CD4-positive, alpha-beta memory T cell (primary cell): Measurements from ENCODE around the gene FIG4. TPM values are rescaled to one million over a fixed set of nuclear protein-coding genes. Genes with fewer than 3 reads are reported as not detected.

Source experiments
- CTCF ChIA-PET: fragments of 350-600 bp; sonication (Branson Sonifier 250); formaldehyde crosslinking; loops from one replicate; lab custom pipeline; 2021; ENCODE audit warnings: inconsistent platforms; ENCODE audit not compliant: partially characterized antibody; lab: Charles Lee
- POLR2A ChIA-PET: fragments of 350-600 bp; sonication (Branson Sonifier 250); formaldehyde crosslinking; loops from one replicate; lab custom pipeline; 2021; ENCODE audit not compliant: partially characterized antibody; lab: Charles Lee
- DNase-seq, 5 donors: peaks; one replicate each; pipeline versions ENCODE4 v3.0.0 to v3.0.0-alpha.2; 2020 to 2022; ENCODE audit warnings: mixed read lengths in 1 of 5
- H3K27ac ChIP-seq: one replicate; pipeline ENCODE4 v1.7.0; 2013; ENCODE audit warnings: low read depth, low read length
- H3K27me3 ChIP-seq: 2 replicates; pipeline ENCODE4 v1.7.0; 2013; ENCODE audit warnings: mild to moderate bottlenecking, low read length, moderate library complexity; ENCODE audit not compliant: insufficient read depth
- H3K36me3 ChIP-seq: 2 replicates; pipeline ENCODE4 v1.7.0; 2013; ENCODE audit warnings: mild to moderate bottlenecking, low read length, moderate library complexity; ENCODE audit not compliant: insufficient read depth
- H3K4me1 ChIP-seq: 2 replicates; pipeline ENCODE4 v1.7.0; 2013; ENCODE audit warnings: mild to moderate bottlenecking, low read length, moderate library complexity; ENCODE audit not compliant: insufficient read depth
- H3K4me3 ChIP-seq, 2 donors: one replicate each; pipeline ENCODE4 v1.7.0; 2013; ENCODE audit warnings: low read length in 2 of 2, mild to moderate bottlenecking in 1 of 2
- H3K9me3 ChIP-seq, 2 donors: one replicate each; pipeline ENCODE4 v1.7.0; 2013; ENCODE audit warnings: low read length in 2 of 2, control low read depth in 1 of 2; ENCODE audit not compliant: control insufficient read depth in 1 of 2
- H3K27ac Mint-ChIP-seq, 7 donors: one replicate each; pipeline ENCODE4 v1.8.0; 2020 to 2021; ENCODE audit warnings: mixed read lengths in 7 of 7, mild to moderate bottlenecking in 6 of 7, inconsistent platforms in 3 of 7, moderate library complexity in 3 of 7
- H3K27me3 Mint-ChIP-seq, 2 donors: one replicate each; pipeline ENCODE4 v1.8.0; 2020 to 2021; ENCODE audit warnings: mixed read lengths in 2 of 2
- H3K36me3 Mint-ChIP-seq, 2 donors: one replicate each; pipeline ENCODE4 v1.8.0; 2020 to 2021; ENCODE audit warnings: mixed read lengths in 2 of 2, inconsistent platforms in 1 of 2, mild to moderate bottlenecking in 1 of 2
- H3K4me1 Mint-ChIP-seq, 4 donors: one replicate each; pipeline ENCODE4 v1.8.0; 2020 to 2021; ENCODE audit warnings: mixed read lengths in 4 of 4, mild to moderate bottlenecking in 1 of 4
- H3K4me3 Mint-ChIP-seq, 8 donors: one replicate each; pipeline ENCODE4 v1.8.0; 2020 to 2021; ENCODE audit warnings: mixed read lengths in 8 of 8, mild to moderate bottlenecking in 7 of 8, moderate library complexity in 6 of 8, inconsistent platforms in 3 of 8
- H3K9me3 Mint-ChIP-seq, 8 donors: one replicate each; pipeline ENCODE4 v1.8.0; 2020 to 2021; ENCODE audit warnings: mixed read lengths in 8 of 8, mild to moderate bottlenecking in 5 of 8, inconsistent platforms in 3 of 8, moderate library complexity in 1 of 8
- intact Hi-C: fragments of 100-400 bp; cut with micrococcal nuclease; formaldehyde crosslinking; loops from one replicate; pipeline ENCODE4 v1.15.1; 2023
- polyA plus RNA-seq, 2 donors: library from polyadenylated mRNA; unstranded; fragments of 300-500 nt; fragmentation: Illumina TruSeq; gene quantifications; one replicate each; pipeline ENCODE4 v1.2.3, GENCODE V29; 2021
- total RNA-seq, 2 experiments: library from RNA; stranded (reverse); gene quantifications; one replicate each; pipeline ENCODE4 v1.2.3, GENCODE V29; 2021

The FIG4 gene
- total and polyA plus RNA-seq, 4 experiments from 2014 or later, result 14.4 to 28.5 (median 15.6) TPM

DNA sequence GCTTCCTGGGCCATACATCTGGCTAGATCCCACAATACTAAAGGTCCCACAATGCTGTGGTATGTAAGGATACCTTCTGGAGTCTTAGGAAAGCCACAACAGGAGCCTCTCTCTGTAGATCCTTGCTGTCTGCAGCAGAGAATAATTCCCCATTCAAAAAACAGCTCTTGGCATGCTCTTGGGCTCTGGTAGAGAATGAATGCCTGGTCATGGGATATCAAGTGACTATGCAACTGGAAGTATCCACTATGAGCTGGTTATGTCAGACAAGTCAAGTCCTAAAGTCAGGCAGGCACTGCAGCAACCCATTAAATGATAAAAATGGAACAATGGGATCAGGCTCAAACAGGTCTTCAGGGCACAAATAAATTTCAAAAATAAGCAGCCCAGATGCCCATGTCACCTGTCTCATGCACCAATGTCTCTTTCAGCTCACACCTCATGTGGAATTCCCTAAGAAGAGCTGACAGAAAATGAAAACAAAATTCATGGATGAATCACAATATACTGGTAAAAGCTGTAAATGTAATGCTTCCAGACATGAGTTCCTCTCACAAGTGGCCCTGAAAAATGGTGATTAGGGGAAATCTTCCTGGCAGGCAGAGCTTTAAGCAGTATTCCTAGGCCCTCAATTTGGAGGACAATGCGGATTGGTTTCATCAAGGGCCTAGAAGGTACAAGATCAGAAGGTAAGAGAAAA lies 4.4 kb upstream of the FIG4 start:
- Histone ChIP-seq H3K4me1 (peaks cover 9% of the 10 kb centered on the region), H3K4me3 (no peak overlapping the region), H3K9me3 (no peaks in the 10 kb centered on the region), H3K27ac (no peak overlapping the region), H3K36me3 (no peaks in the 10 kb centered on the region), H3K27me3 (no peaks in the 10 kb centered on the region)
- peaks cover 0 to 2% of the 10 kb centered on the region in 2 donors for H3K27me3 Mint-ChIP-seq
- DNase-seq, result no peak
- no peak overlapping the region for H3K4me3 Mint-ChIP-seq
- ChIA-PET POLR2A (interaction anchor here (1.2 kb wide), 2 partner anchors 242 to 304 kb away, joined by 3 read pairs; partner anchors contain the start of gene CD164), CTCF (no interaction called here)
- intact Hi-C loops, result no loop called here
- H3K36me3 Mint-ChIP-seq, result peaks cover 3 to 9% of the 10 kb centered on the region in 2 donors
- peak overlapping the region in 1 of 7 donors; percentile 24 for H3K27ac Mint-ChIP-seq
- peaks cover 0 to 2% (median 0%) of the 10 kb centered on the region in 8 donors for H3K9me3 Mint-ChIP-seq
- H3K4me1 Mint-ChIP-seq, result peaks cover 5 to 17% (median 11%) of the 10 kb centered on the region in 4 donors

DNA sequence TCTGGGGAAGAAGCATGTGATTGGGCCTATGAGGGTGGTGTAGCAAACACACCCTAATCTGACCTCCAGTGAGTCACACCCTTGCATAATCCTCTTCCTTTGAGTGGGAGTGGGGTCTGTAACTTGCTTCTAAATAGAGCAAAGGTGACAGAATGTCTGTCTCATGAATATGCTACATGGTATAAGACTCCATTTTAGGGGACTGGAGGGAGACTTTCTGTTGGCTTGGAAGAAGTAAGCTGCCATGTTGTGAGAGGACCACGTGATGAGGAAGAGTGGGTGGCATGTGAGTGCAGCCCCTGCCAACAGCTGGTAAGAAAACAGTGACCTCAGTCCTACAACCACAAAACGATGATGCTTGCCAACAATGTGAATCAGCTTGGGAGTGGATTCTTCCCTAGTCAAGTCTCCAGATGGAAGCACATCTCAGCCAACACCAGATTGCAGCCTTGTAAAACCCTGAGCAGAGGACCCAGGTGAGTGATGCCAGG lies 3.8 kb upstream of the FIG4 start:
- POLR2A ChIA-PET, result interaction anchor here (1.2 kb wide), 2 partner anchors 242 to 305 kb away, joined by 3 read pairs; partner anchors contain the start of gene CD164
- H3K9me3 ChIP-seq, result no peaks in the 10 kb centered on the region

DNA sequence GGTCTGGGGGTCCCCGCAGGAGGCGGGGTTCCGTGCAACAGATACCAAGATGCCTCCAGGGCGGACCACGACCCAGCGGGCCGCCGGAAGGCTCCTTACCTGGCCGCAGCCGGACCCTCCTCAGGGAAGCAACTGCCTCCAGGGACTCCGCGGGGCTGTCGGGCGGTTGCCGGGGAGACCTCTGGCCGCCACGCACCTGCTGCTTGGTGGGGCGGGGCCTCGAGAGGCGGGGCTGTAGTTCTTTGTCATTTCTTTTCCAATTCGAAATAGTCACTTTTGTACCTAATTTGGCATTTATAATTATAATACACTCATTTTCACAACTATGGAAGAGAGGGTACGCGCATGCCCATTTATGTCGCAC lies 741 bp upstream of the FIG4 start:
- Mint-ChIP-seq H3K27me3 (peaks cover 0 to 2% of the 10 kb centered on the region in 2 donors), H3K36me3 (peaks cover 0 to 9% of the 10 kb centered on the region in 2 donors), H3K9me3 (no peaks in the 10 kb centered on the region), H3K27ac (peak overlapping the region; percentile 93 to 99 (median 97)), H3K4me3 (peak overlapping the region; percentile 95 to 100 (median 99)), H3K4me1 (peaks cover 12 to 29% (median 20%) of the 10 kb centered on the region in 4 donors)
- POLR2A ChIA-PET, result interaction anchor here (1.0 to 2.6 kb wide), 14 partner anchors 10 to 1131 kb away, joined by 3 to 24 read pairs (median 6); partner anchors contain the start of genes CD164, CDC40, PPIL6 and SESN1
- CTCF ChIA-PET, result interaction anchor here (0.6 to 3.9 kb wide), 6 partner anchors 10 to 502 kb away, joined by 3 to 25 read pairs (median 5); partner anchors contain the start of gene CD164
- H3K4me3 ChIP-seq, result peak overlapping the region; percentile 87 to 89
- H3K9me3 ChIP-seq, result no peaks in the 10 kb centered on the region
- H3K27me3 ChIP-seq, result no peaks in the 10 kb centered on the region
- peak; percentile 39 to 65 (median 50) for DNase-seq
- intact Hi-C loops, result loop anchor here (1.0 to 10.0 kb wide), 8 partner anchors 96 to 1792 kb away; partner anchors contain the start of genes OSTM1, PPIL6, REV3L and SMPD2
- peak overlapping the region; percentile 74 for H3K27ac ChIP-seq
- H3K4me1 ChIP-seq, result peaks cover 26% of the 10 kb centered on the region
- no peaks in the 10 kb centered on the region for H3K36me3 ChIP-seq

More for the DNA sequence above, 3.8 kb upstream of the FIG4 start:
- DNase-seq, result no peak
- Histone ChIP-seq H3K27me3 (no peaks in the 10 kb centered on the region), H3K36me3 (no peaks in the 10 kb centered on the region), H3K4me3 (no peak overlapping the region), H3K4me1 (peaks cover 15% of the 10 kb centered on the region), H3K27ac (no peak overlapping the region)
- CTCF ChIA-PET, result no interaction called here
- Mint-ChIP-seq H3K4me3 (no peak overlapping the region), H3K36me3 (peaks cover 0 to 9% of the 10 kb centered on the region in 2 donors), H3K27me3 (peaks cover 0 to 2% of the 10 kb centered on the region in 2 donors), H3K27ac (peak overlapping the region in 1 of 7 donors; percentile 24), H3K4me1 (peaks cover 9 to 23% (median 16%) of the 10 kb centered on the region in 4 donors), H3K9me3 (peaks cover 0 to 2% (median 0%) of the 10 kb centered on the region in 8 donors)
- intact Hi-C loops, result no loop called here

DNA sequence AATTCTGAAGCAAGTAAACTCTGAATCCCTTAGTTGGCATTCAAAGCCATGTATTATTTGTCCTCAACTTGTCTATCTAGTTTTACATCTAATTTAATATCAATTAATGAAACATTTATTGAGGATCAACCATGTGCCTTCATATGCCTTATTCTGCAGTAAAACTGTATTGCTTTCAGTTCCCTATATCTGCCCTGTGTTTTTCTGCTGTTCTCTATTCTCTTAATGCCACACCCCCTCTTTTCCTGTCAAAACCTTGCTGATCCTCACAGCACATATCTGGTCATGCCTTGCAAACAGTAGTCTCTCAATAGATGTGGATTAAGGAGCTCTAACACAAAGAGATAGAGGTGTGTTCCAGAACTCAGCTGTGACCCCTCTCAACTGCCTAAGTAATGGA lies 2.0 kb downstream of the FIG4 start:
- Mint-ChIP-seq H3K9me3 (no peaks in the 10 kb centered on the region), H3K4me1 (peaks cover 10 to 29% (median 23%) of the 10 kb centered on the region in 4 donors), H3K36me3 (peaks cover 13 to 15% of the 10 kb centered on the region in 2 donors), H3K27ac (peak overlapping the region in 1 of 7 donors; percentile 9), H3K27me3 (peaks cover 0 to 2% of the 10 kb centered on the region in 2 donors), H3K4me3 (peak overlapping the region in 2 of 8 donors; percentile 13 to 29)
- intact Hi-C loops, result loop anchor here (5.0 to 10.0 kb wide), 4 partner anchors 98 to 1618 kb away; partner anchors contain the start of gene OSTM1
- Histone ChIP-seq H3K4me3 (no peak overlapping the region), H3K27ac (no peak overlapping the region), H3K36me3 (no peaks in the 10 kb centered on the region), H3K27me3 (no peaks in the 10 kb centered on the region), H3K9me3 (no peaks in the 10 kb centered on the region), H3K4me1 (peaks cover 26% of the 10 kb centered on the region)
- ChIA-PET CTCF (interaction anchor here (0.7 to 2.2 kb wide), 3 partner anchors 9 to 347 kb away, joined by 3 to 7 read pairs (median 5); no protein-coding TSS in a partner anchor), POLR2A (no interaction called here)
- no peak for DNase-seq

DNA sequence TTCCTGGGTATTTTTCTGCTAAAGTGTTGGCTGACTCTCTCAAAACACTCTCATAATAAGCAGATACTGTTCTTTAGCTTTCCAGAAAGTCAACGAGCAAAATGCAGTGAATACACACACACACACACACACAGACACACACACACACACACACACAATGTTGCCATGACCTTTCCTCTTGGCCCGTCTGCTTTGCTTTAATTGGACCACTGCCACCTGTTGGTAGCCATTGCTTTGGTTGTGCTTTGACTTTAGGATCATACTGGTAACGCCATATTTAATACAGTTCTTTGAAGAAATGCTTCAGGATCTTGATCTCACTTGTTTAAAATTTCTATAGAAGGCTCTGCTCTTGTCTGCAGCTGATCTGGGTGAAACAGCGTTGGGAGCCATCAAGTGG lies 4.4 kb downstream of the FIG4 start:
- ChIA-PET CTCF (interaction anchor here (0.7 to 3.3 kb wide), 3 partner anchors 9 to 508 kb away, joined by 5 to 23 read pairs (median 5); no protein-coding TSS in a partner anchor), POLR2A (no interaction called here)
- Histone ChIP-seq H3K4me3 (no peak overlapping the region), H3K27ac (no peak overlapping the region), H3K9me3 (no peaks in the 10 kb centered on the region), H3K4me1 (peaks cover 21% of the 10 kb centered on the region), H3K27me3 (no peaks in the 10 kb centered on the region), H3K36me3 (no peaks in the 10 kb centered on the region)
- Mint-ChIP-seq H3K27me3 (peaks cover 0 to 2% of the 10 kb centered on the region in 2 donors), H3K4me1 (peaks cover 10 to 25% (median 19%) of the 10 kb centered on the region in 4 donors), H3K9me3 (no peaks in the 10 kb centered on the region), H3K4me3 (no peak overlapping the region), H3K36me3 (peaks cover 13 to 14% of the 10 kb centered on the region in 2 donors), H3K27ac (no peak overlapping the region)
- no peak for DNase-seq
- intact Hi-C loops, result loop anchor here (10.0 kb wide), 3 partner anchors 101 to 1621 kb away; partner anchors contain the start of gene OSTM1

DNA sequence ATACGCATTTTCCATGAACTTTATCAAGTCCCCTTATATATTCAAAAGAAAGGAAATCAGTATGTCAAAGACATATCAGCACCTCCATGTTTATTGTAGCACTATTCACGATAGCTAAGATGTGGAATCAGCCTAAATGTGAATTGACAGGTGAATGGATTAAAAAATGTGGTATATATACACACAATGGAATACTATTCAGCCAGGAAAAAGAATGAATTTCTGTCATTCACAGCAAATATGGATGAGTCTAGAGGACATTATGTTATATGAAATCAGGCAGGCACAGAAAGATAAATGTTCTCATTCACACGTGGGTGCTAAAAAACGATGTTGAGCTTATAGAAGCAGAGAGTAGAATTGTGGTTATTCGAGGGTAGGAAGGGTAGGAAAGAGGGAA lies 5.3 kb downstream of the FIG4 start:
- H3K36me3 ChIP-seq, result no peaks in the 10 kb centered on the region
- no peak overlapping the region for H3K27ac ChIP-seq
- POLR2A ChIA-PET, result interaction anchor here (1.6 kb wide), 1 partner anchor 313 kb away, joined by 4 read pairs; the partner anchor contains the start of gene CD164
- Mint-ChIP-seq H3K4me1 (peaks cover 10 to 19% (median 16%) of the 10 kb centered on the region in 4 donors), H3K36me3 (peaks cover 8 to 13% of the 10 kb centered on the region in 2 donors), H3K27ac (peak overlapping the region in 1 of 7 donors; percentile 54), H3K27me3 (no peaks in the 10 kb centered on the region), H3K9me3 (no peaks in the 10 kb centered on the region), H3K4me3 (no peak overlapping the region)
- CTCF ChIA-PET, result interaction anchor here (0.6 to 3.3 kb wide), 6 partner anchors 9 to 509 kb away, joined by 3 to 23 read pairs (median 4); no protein-coding TSS in a partner anchor
- no peaks in the 10 kb centered on the region for H3K27me3 ChIP-seq
- H3K4me1 ChIP-seq, result peaks cover 21% of the 10 kb centered on the region
- no peak for DNase-seq
- intact Hi-C loops, result loop anchor here (10.0 kb wide), 3 partner anchors 102 to 1622 kb away; partner anchors contain the start of gene OSTM1
- H3K9me3 ChIP-seq, result no peaks in the 10 kb centered on the region
- no peak overlapping the region for H3K4me3 ChIP-seq
